Activated CD4-positive, alpha-beta T cell treated with anti-CD3 and anti-CD28 coated beads, Interleukin-2, amount 50 U/mL, for 1 hour (primary cell): ENCODE data around the gene NAT14.
A peak's percentile ranks its signal among the peaks of the same experiment; 100 is the strongest.
"Not testable (repeated sequence)": the region's sequence is repeated elsewhere in the genome, so short reads cannot be mapped to it uniquely, and the experiment has no call there.

Experiments used
- DNase-seq: peaks from one replicate; pipeline ENCODE4 v3.0.0-alpha.2; 2020

NAT14 gene

GRCh38 chr19:55504252-55504603 lies 19.2 kb downstream of the NAT14 start:
- DNase-seq: no peak

GRCh38 chr19:55504981-55505380 lies 20.0 kb downstream of the NAT14 start:
- DNase-seq: no peak

GRCh38 chr19:55508120-55508519 lies 23.1 kb downstream of the NAT14 start:
- no peak for DNase-seq

- DNase-seq: peak; percentile 90
Measured at GRCh38 chr19:55516878-55517620, 32.1 kb downstream of the NAT14 start.

- DNase-seq: no peak
Measured at GRCh38 chr19:55519451-55520311, 34.7 kb downstream of the NAT14 start.

- DNase-seq: no peak
Measured at GRCh38 chr19:55520691-55521292, 35.8 kb downstream of the NAT14 start.

GRCh38 chr19:55525289-55526101 lies 40.5 kb downstream of the NAT14 start:
- no peak for DNase-seq

GRCh38 chr19:55526216-55527196 lies 41.5 kb downstream of the NAT14 start:
- DNase-seq: no peak

GRCh38 chr19:55527197-55528029 lies 42.4 kb downstream of the NAT14 start:
- no peak for DNase-seq

- no peak for DNase-seq
Measured at GRCh38 chr19:55528030-55528803, 43.2 kb downstream of the NAT14 start.

GRCh38 chr19:55529636-55530234 lies 44.7 kb downstream of the NAT14 start:
- DNase-seq: no peak

GRCh38 chr19:55530996-55531395 lies 46.0 kb downstream of the NAT14 start:
- no peak for DNase-seq

GRCh38 chr19:55534280-55534679 lies 49.3 kb downstream of the NAT14 start:
- DNase-seq: not testable (repeated sequence)

GRCh38 chr19:55535173-55535964 lies 50.4 kb downstream of the NAT14 start:
- DNase-seq: no peak

GRCh38 chr19:55535965-55536350 lies 51.0 kb downstream of the NAT14 start:
- DNase-seq: no peak

- DNase-seq: no peak
Measured at GRCh38 chr19:55536366-55536765, 51.4 kb downstream of the NAT14 start.
